Measurements from ENCODE around the gene C1orf159.

Gene C1orf159

DNA sequence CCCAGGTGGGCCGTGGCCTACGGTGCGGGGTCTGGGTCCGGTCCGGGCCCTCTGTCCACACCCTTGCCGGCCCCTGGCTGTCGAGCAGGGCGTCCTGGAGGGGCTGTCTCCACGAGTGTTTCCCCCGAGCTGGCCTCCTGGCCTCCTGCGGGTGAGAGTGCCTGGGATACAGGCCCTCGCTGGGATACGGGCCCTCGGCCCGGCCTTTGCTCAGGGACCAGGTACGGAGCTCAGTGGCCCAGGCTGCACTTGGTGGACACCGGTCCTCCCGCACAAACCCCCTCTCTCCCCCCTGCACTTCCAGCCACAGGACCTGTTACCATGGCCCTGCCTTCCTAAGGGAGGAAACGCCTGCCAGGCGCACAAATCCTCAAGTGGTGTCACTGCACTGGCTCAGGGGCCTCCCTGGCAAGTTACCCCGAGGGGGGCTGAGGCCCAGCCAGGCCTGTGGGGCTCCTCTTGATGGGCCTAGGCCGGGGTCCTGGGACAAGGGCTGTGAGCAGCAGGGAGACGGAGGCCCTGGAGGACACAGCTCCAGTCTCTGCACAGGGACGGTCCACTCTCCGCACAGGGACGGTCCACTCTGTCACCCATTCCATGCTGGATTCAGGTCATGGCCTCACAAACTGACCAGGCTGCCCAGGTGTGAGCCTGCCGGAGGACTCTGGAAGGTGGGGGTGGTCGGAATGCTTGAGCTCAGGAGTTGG is 23.6 kb downstream of the C1orf159 start:
- no peak for DNase-seq (ENCODE audit: low read depth in 2 of 2)

GRCh38 chr1:1091344-1092148 is 24.3 kb downstream of the C1orf159 start:
- DNase-seq (ENCODE audit: low read depth in 2 of 2), result no peak

- DNase-seq (ENCODE audit: low read depth in 2 of 2), result no peak
Observed at GRCh38 chr1:1090424-1091343, 25.2 kb downstream of the C1orf159 start.

GRCh38 chr1:1089731-1090423 is 26.0 kb downstream of the C1orf159 start:
- no peak for DNase-seq (ENCODE audit: low read depth in 2 of 2)

GRCh38 chr1:1088801-1089680 is 26.8 kb downstream of the C1orf159 start:
- DNase-seq (ENCODE audit: low read depth in 2 of 2), result no peak

DNA sequence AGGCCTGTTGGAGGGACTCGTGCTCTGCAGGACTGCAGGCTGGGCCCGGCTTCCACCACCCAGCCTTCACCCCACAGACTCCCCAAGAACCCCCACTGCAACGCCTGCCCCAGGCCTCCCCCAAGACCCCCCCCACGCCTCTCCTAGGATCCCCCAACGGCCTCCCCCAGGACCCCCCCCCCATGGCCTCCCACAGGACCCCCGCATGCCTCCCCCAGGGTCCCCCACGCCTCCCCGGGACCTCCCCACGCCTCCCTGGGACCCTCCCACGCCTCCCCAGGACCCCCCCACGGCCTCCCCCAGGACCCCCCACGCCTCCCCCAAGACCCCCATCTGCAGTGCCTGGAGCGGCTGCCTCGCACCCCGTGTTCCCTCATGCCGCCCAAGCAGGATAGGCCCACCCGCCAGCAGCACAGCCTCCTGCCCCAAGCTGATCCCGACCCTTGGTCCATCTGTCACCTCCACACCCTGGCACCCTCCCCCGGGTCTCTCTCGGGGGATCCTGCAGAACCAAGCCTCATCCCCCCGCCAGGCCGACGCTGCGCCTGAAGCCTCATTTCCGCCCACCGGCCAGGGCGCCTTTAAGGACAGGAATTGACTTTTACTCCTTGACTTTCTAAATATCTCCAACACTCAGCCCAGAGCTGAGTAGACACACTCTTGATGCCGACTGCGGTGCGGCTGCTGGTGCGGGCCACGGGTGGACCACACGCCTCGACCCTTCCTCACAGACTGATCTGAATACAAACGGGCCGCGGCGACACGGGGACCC is 27.7 kb downstream of the C1orf159 start:
- no peak for DNase-seq (ENCODE audit: low read depth in 2 of 2)

DNA sequence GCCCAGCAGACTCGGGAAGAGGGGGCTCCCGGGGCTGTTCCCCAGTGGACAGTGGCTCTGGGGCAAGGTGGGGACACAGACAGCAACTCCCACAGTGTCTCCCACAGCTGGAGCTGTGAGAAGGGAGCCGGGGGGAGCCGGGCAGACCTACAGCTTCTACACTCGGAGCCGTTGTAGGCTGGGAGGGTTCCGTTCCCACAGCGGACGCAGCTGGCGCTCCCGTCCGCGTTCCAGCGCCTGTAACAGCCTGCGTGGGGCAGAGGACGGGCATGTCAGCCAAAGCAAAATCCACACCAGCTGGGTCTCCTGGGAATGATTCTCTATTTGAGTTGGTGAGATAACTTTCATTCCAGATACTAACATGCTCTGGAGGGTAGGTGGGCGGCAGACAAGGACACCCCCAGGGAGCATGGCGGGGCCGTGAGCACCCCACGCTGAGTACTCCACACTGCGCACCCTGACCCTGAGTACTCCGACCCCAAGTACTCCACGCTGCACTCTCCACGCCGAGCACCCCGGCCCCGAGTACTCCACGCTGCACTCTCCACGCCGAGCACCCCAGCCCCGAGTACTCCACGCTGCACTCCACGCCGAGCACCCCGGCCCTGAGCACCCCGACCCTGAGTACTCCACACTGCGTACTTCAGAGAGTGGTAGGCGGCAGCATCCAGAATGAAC is 28.4 kb downstream of the C1orf159 start:
- DNase-seq (ENCODE audit: low read depth in 2 of 2), result no peak

DNA sequence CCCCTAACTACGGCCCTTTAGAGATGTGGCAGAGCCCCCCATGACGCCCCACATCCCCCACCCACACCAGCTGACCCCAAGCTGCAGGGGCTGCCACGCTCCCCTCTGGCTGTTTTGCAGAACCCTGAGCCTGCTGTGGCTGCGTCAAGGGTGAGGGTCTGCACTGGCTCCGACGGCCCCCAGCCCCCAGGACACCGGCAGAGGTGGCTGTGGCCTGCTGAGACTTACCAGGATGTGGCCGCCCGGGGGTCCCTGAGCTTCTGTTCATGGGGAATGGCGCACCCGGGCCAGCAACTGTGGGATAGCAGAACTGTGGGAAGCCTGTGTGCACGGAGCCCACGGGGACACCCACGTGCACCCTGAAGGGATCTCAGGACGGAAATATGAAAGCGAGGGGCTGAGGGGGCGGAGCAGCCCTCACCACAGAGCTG is 29.0 kb downstream of the C1orf159 start:
- no peak for DNase-seq (ENCODE audit: low read depth in 2 of 2)

GRCh38 chr1:1085911-1086841 is 29.7 kb downstream of the C1orf159 start:
- DNase-seq (ENCODE audit: low read depth in 2 of 2), result no peak

DNA sequence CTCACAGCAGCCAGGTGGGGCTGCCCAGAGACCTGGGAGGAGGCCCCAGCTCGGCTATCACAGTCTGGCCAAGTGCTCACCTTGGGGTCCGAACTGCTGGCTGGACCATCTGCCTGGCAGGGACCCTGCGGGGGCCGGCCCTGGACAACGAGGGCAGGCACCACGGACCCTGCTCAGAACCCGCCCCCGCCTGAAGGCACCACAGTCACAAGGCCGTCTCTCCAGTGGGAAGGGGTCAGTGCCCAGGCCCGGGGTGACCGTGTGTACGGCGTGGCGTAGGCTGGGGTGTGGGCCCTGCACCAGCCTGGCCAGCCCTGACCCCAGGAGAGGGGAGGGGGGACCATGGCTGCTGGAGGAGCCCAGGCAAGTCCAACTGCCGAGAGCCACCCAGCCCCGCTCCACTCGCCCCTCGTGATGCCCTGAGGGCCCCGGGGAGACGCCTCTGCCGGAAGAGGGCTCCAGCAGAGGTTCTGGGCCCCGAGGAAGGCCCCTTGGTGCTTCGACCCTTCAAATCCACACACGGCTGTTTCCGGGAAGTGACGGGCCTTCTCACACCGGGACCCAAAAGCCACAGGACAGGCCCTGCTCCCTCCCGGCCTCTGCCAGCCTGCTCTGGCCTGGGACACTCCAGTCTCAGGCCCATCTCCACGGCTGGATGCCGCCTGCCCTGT is 30.6 kb downstream of the C1orf159 start:
- DNase-seq (ENCODE audit: low read depth in 2 of 2), result no peak

DNA sequence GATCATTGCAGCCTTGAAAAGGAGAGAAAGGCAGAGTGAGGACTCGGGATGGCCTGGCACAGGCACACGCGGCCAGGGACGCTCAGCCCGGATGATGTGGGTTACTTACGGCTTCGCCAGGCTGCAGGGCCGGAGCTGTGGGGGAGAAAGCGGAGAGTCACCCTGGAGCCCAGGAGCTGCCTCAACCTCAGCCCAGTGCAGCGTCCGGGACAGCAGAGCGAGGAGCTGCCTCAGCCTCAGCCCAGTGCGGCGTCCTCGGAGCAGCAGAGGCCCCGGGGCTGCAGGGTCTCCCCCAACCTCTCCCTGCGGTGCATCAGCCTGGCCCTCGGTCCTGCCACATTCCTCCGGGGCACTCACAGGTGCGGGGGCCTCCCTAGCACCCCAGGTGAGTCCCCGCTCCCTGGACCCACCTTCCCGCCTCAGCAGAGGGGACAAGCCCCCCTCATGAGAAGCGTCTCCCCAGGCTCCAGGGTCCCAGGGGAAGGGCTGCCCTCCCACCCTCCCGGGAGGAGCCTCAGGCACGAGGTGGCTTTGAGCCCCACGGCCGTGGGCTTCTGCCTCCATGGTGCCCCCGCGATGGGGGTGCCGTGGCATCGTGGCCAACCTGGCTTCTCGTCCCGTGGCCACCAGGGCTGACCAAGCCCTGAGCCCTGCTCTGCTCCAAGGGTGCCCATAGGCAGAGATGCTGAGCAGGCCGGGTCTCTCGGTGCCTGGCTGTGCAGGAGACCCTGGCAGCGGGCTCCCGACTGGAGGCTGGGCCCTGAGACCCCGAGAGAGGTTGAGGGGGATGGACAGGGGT is 31.3 kb downstream of the C1orf159 start:
- no peak for DNase-seq (ENCODE audit: low read depth in 2 of 2)

GRCh38 chr1:1083416-1084371 is 32.2 kb downstream of the C1orf159 start:
- no peak for DNase-seq (ENCODE audit: low read depth in 2 of 2)

DNA sequence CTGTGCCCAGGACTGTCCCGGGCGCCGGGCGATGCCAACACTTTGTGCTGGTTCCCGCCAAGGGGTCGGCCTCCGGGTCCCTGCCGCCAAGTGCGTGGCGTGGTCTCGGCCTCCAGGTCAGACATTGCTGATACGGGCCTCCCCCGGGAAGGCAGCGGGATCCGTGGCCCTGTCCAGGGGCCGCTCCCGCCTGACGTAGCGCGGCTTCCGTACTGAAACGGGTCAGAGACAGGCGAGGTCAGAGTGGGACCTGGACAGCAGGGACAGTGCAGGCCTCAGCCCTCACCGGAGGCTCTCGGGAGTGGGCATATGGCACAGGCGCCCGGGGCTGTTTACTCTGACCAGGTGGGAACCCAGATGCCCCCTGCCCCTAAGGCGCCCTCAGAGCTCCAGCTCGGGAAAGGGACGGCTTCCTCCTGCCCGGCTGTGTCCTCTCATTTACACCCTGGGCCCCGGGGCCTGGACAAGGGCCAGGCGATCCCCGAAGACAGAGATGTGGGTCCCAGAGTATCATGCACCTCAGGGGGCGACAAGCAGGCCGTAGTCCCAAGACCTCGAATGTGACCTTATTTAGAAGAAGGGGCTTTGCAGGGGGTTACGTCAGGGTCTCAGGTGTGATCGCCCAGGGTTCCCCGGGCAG is 33.0 kb downstream of the C1orf159 start:
- no peak for DNase-seq (ENCODE audit: low read depth in 2 of 2)

- no peak for DNase-seq (ENCODE audit: low read depth in 2 of 2)
Observed at GRCh38 chr1:1082239-1082775, 33.6 kb downstream of the C1orf159 start.
